SU-DHL-6 (cell line): ENCODE measurements around the gene GP1BA.

Source experiments
- H2AFZ ChIP-seq: fragments of 200-600 bp; sonication (generic); 2 replicates; pipeline ENCODE4 v1.6.1; 2014; ENCODE audit warnings: low read depth, mild to moderate bottlenecking, moderate library complexity, mixed read lengths, antibody characterized with exemption, low read length; ENCODE audit not compliant: severe bottlenecking
- H3F3A ChIP-seq: fragments of 200-600 bp; shearing (Covaris generic); 2 replicates; pipeline ENCODE4 v1.6.0; 2016; ENCODE audit warnings: antibody characterized with exemption, mild to moderate bottlenecking; ENCODE audit not compliant: insufficient read depth
- H3K27ac ChIP-seq: fragments of 200-600 bp; sonication (generic); 2 replicates; pipeline ENCODE4 v1.5.1; 2016; ENCODE audit warnings: low read depth, mild to moderate bottlenecking, low read length, moderate library complexity, mixed read lengths
- H3K27me3 ChIP-seq: fragments of 200-600 bp; sonication (generic), shearing (Covaris generic); 2 replicates; pipeline ENCODE4 v1.6.0; 2014; ENCODE audit warnings: mild to moderate bottlenecking, low read length
- H3K36me3 ChIP-seq: fragments of 200-600 bp; sonication (generic); 2 replicates; pipeline ENCODE4 v1.6.1; 2014; ENCODE audit warnings: mild to moderate bottlenecking, low read length, mixed read lengths
- H3K4me2 ChIP-seq: fragments of 300-600, 200-600 bp; shearing (Covaris generic), sonication (generic); 2 replicates; pipeline ENCODE4 v1.6.0; 2014; ENCODE audit warnings: low read length, low read depth, mild to moderate bottlenecking; ENCODE audit not compliant: poor library complexity, severe bottlenecking
- H3K4me3 ChIP-seq: fragments of 200-600 bp; sonication (generic); 2 replicates; pipeline ENCODE4 v1.5.1; 2014; ENCODE audit warnings: antibody characterized with exemption, low read length, mild to moderate bottlenecking, mixed read lengths; ENCODE audit not compliant: insufficient read depth, poor library complexity, severe bottlenecking
- H3K79me2 ChIP-seq: fragments of 200-600 bp; sonication (generic); 2 replicates; pipeline ENCODE4 v1.6.1; 2014; ENCODE audit warnings: mild to moderate bottlenecking, low read length, moderate library complexity; ENCODE audit not compliant: insufficient read depth
- H3K9ac ChIP-seq: fragments of 200-600 bp; sonication (generic); 2 replicates; pipeline ENCODE4 v1.7.0; 2014; ENCODE audit warnings: mild to moderate bottlenecking, low read length
- H3K9me2 ChIP-seq: fragments of 200-600 bp; sonication (generic); replicated peaks from 2 replicates; pipeline ENCODE4 v1.6.1; 2014; ENCODE audit warnings: low read length; ENCODE audit not compliant: insufficient read depth
- H3K9me3 ChIP-seq: fragments of 200-600 bp; sonication (generic); 2 replicates; pipeline ENCODE4 v1.6.1; 2014; ENCODE audit warnings: low read length, mixed read lengths; ENCODE audit not compliant: insufficient read depth
- H4K20me1 ChIP-seq: fragments of 200-600 bp; sonication (generic); 2 replicates; pipeline ENCODE4 v1.6.1; 2014; ENCODE audit warnings: low read depth, mild to moderate bottlenecking, antibody characterized with exemption, low read length, moderate library complexity, mixed read lengths
- EZH2phosphoT487 ChIP-seq: fragments of 200-600 bp; sonication (generic), shearing (Covaris generic); conservative IDR thresholded peaks from 2 replicates; pipeline ENCODE4 v1.6.1; 2018; ENCODE audit warnings: mild to moderate bottlenecking, antibody characterized with exemption, low read length, moderate library complexity, mixed read lengths
- TF ChIP-seq, protein P1 (sequence below): fragments of 200-600 bp; sonication (generic); IDR thresholded peaks from one replicate; pipeline ENCODE4 v1.5.1; 2017; ENCODE audit warnings: antibody characterized with exemption, mild to moderate bottlenecking, low read length, moderate library complexity; ENCODE audit not compliant: insufficient read depth, poor library complexity, severe bottlenecking

GP1BA gene

DNA sequence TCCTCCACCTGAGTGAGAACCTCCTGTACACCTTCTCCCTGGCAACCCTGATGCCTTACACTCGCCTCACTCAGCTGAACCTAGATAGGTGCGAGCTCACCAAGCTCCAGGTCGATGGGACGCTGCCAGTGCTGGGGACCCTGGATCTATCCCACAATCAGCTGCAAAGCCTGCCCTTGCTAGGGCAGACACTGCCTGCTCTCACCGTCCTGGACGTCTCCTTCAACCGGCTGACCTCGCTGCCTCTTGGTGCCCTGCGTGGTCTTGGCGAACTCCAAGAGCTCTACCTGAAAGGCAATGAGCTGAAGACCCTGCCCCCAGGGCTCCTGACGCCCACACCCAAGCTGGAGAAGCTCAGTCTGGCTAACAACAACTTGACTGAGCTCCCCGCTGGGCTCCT, 679 bp downstream of the GP1BA start:
- H3K27ac ChIP-seq, result no peak overlapping the region
- no peak overlapping the region for H3K4me2 ChIP-seq
- H2AFZ ChIP-seq, result no peak overlapping the region
- no peaks in the 10 kb centered on the region for H3K9me3 ChIP-seq
- no peaks in the 10 kb centered on the region for H3K36me3 ChIP-seq
- no peaks in the 10 kb centered on the region for H3K9me2 ChIP-seq
- H3K9ac ChIP-seq, result no peak overlapping the region
- no peaks in the 10 kb centered on the region for H3K27me3 ChIP-seq
- H4K20me1 ChIP-seq, result no peaks in the 10 kb centered on the region
- TF ChIP-seq, protein P1, sequence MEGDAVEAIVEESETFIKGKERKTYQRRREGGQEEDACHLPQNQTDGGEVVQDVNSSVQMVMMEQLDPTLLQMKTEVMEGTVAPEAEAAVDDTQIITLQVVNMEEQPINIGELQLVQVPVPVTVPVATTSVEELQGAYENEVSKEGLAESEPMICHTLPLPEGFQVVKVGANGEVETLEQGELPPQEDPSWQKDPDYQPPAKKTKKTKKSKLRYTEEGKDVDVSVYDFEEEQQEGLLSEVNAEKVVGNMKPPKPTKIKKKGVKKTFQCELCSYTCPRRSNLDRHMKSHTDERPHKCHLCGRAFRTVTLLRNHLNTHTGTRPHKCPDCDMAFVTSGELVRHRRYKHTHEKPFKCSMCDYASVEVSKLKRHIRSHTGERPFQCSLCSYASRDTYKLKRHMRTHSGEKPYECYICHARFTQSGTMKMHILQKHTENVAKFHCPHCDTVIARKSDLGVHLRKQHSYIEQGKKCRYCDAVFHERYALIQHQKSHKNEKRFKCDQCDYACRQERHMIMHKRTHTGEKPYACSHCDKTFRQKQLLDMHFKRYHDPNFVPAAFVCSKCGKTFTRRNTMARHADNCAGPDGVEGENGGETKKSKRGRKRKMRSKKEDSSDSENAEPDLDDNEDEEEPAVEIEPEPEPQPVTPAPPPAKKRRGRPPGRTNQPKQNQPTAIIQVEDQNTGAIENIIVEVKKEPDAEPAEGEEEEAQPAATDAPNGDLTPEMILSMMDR, result no peak
- TF ChIP-seq EZH2phosphoT487, result no peak
- no peak overlapping the region for H3K4me3 ChIP-seq
- 0 out of 2 replicates have a peak, but pooled peaks cover 3% of the 10 kb centered on the region for H3F3A ChIP-seq
- H3K79me2 ChIP-seq, result no peaks in the 10 kb centered on the region

DNA sequence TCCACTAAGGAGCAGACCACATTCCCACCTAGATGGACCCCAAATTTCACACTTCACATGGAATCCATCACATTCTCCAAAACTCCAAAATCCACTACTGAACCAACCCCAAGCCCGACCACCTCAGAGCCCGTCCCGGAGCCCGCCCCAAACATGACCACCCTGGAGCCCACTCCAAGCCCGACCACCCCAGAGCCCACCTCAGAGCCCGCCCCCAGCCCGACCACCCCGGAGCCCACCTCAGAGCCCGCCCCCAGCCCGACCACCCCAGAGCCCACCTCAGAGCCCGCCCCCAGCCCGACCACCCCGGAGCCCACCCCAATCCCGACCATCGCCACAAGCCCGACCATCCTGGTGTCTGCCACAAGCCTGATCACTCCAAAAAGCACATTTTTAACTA, 1.6 kb downstream of the GP1BA start:
- H3K36me3 ChIP-seq, result no peaks in the 10 kb centered on the region
- peaks cover 7% of the 10 kb centered on the region for H3K79me2 ChIP-seq
- no peaks in the 10 kb centered on the region for H3K9me2 ChIP-seq
- H3K9me3 ChIP-seq, result no peaks in the 10 kb centered on the region
- no peaks in the 10 kb centered on the region for H3K27me3 ChIP-seq
- no peak overlapping the region for H2AFZ ChIP-seq
- H4K20me1 ChIP-seq, result no peaks in the 10 kb centered on the region
- H3K4me3 ChIP-seq, result no peak overlapping the region
- H3K9ac ChIP-seq, result no peak overlapping the region
- H3K4me2 ChIP-seq, result no peak overlapping the region
- 0 out of 2 replicates have a peak, but pooled peaks cover 3% of the 10 kb centered on the region for H3F3A ChIP-seq
- TF ChIP-seq, protein P1, result no peak
- TF ChIP-seq EZH2phosphoT487, result no peak
- no peak overlapping the region for H3K27ac ChIP-seq

DNA sequence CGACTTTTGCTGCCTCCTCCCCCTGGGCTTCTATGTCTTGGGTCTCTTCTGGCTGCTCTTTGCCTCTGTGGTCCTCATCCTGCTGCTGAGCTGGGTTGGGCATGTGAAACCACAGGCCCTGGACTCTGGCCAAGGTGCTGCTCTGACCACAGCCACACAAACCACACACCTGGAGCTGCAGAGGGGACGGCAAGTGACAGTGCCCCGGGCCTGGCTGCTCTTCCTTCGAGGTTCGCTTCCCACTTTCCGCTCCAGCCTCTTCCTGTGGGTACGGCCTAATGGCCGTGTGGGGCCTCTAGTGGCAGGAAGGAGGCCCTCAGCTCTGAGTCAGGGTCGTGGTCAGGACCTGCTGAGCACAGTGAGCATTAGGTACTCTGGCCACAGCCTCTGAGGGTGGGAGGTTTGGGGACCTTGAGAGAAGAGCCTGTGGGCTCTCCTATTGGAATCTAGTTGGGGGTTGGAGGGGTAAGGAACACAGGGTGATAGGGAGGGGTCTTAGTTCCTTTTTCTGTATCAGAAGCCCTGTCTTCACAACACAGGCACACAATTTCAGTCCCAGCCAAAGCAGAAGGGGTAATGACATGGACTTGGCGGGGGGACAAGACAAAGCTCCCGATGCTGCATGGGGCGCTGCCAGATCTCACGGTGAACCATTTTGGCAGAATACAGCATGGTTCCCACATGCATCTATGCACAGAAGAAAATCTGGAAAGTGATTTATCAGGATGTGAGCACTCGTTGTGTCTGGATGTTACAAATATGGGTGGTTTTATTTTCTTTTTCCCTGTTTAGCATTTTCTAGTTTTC, 2.3 kb downstream of the GP1BA start:
- Histone ChIP-seq H3F3A (0 out of 2 replicates have a peak, but pooled peaks cover under 1% of the 10 kb centered on the region), H3K4me2 (no peak overlapping the region), H3K27me3 (no peaks in the 10 kb centered on the region), H3K4me3 (no peak overlapping the region), H4K20me1 (no peaks in the 10 kb centered on the region), H3K36me3 (no peaks in the 10 kb centered on the region), H3K9me3 (no peaks in the 10 kb centered on the region), H3K79me2 (peaks cover 14% of the 10 kb centered on the region), H3K9ac (no peak overlapping the region), H3K9me2 (no peaks in the 10 kb centered on the region), H2AFZ (no peak overlapping the region), H3K27ac (no peak overlapping the region)
- TF ChIP-seq EZH2phosphoT487, result no peak
- TF ChIP-seq, protein P1, result no peak
